ENCODE results near the gene GPR180. TPM values are rescaled to one million over a fixed set of nuclear protein-coding genes. Genes with fewer than 3 reads are reported as not detected.

Gene GPR180
- total RNA-seq (2021): 4.5 to 5.0 TPM (median 5.0 TPM) in 3 replicates
- percentile 87 among the genes with signal in this experiment for Bru-seq, nascent RNA
- long read RNA-seq, experiment 1, full-length matches to known transcripts: 61 of 81 reads
- long read RNA-seq, experiment 1, partial matches to known transcripts: 10 of 81 reads
- long read RNA-seq, experiment 1, other reads (novel, unspliced or antisense): 10 of 81 reads
- long read RNA-seq, experiment 2, full-length matches to known transcripts: 3 of 15 reads
- long read RNA-seq, experiment 2, partial matches to known transcripts: 2 of 15 reads
- long read RNA-seq, experiment 2, other reads (novel, unspliced or antisense): 10 of 15 reads
- long read RNA-seq, experiment 3, full-length matches to known transcripts: 7 of 10 reads
- long read RNA-seq, experiment 3, partial matches to known transcripts: 1 of 10 reads
- long read RNA-seq, experiment 3, other reads (novel, unspliced or antisense): 2 of 10 reads

GRCh38 chr13:94601446-94602431 is at the start of gene GPR180:
Gene GPR180 (plus strand): TSS chr13:94601857. CDS start chr13:94601928, 71 bp downstream.
- POLR2A ChIA-PET: interaction anchor here (1.4 to 1.9 kb wide), 2 partner anchors 52 to 60 kb away, joined by 3 to 11 read pairs; no protein-coding TSS in a partner anchor
- ATAC-seq (peak; percentile 99), DNase-seq (ENCODE audit: low spot score) (peak; percentile 95)
- Mint-ChIP-seq H3K9me3 (peaks cover 6% of the 10 kb centered on the region), H3K4me3 (peak within 1 kb of the TSS; percentile 78), H3K27ac (peak within 1 kb of the TSS; percentile 45; the same call in 1 of the 2 replicates), H3K4me1 (peaks cover 8% of the 10 kb centered on the region), H3K36me3 (peaks cover 17% of the 10 kb centered on the region), H3K27me3 (ENCODE audit: low read depth) (peaks cover 24% of the 10 kb centered on the region)
- CTCF ChIA-PET: interaction anchor here (1.0 to 1.6 kb wide), 2 partner anchors 16 to 19 kb away, joined by 4 to 6 read pairs; no protein-coding TSS in a partner anchor
- TF ChIP-seq FOXK1 (CRISPR knock-in tag; IDR thresholded peaks at IDR 0.05) (peak; percentile 80), PRDM15 (CRISPR knock-in tag; IDR thresholded peaks at IDR 0.05) (no peak), ARID4B (CRISPR knock-in tag; IDR thresholded peaks at IDR 0.05; ENCODE audit: borderline replicate concordance) (peak; percentile 96), HMGA2 (CRISPR knock-in tag; IDR thresholded peaks at IDR 0.05) (no peak), KAT7 (CRISPR knock-in tag; IDR thresholded peaks at IDR 0.05; ENCODE audit: borderline replicate concordance) (no peak), ZMAT4 (CRISPR knock-in tag; IDR thresholded peaks at IDR 0.05) (no peak), ETV6 (CRISPR knock-in tag; IDR thresholded peaks at IDR 0.05) (peak; percentile 90), ZBTB43 (CRISPR knock-in tag; IDR thresholded peaks at IDR 0.05) (peak; percentile 74; the same call in 1 of the 2 replicates), ZNF219 (CRISPR knock-in tag; IDR thresholded peaks at IDR 0.05; ENCODE audit: borderline replicate concordance) (no peak), ZNF138 (CRISPR knock-in tag; conservative IDR thresholded peaks at IDR 0.05) (peak; percentile 59; the same call in 1 of the 2 replicates), JUN (CRISPR knock-in tag; IDR thresholded peaks at IDR 0.05) (no peak), SMAD3 (CRISPR knock-in tag; IDR thresholded peaks at IDR 0.05; ENCODE audit: borderline replicate concordance) (peak; percentile 80; the same call in 1 of the 2 replicates), RORB (CRISPR knock-in tag; IDR thresholded peaks at IDR 0.05) (no peak), EMX1 (CRISPR knock-in tag; IDR thresholded peaks at IDR 0.05) (no peak), MAX (CRISPR knock-in tag; IDR thresholded peaks at IDR 0.05) (peak; percentile 99), ZNF396 (CRISPR knock-in tag; IDR thresholded peaks at IDR 0.05; ENCODE audit: borderline replicate concordance) (no peak), USF1 (CRISPR knock-in tag; IDR thresholded peaks at IDR 0.05) (peak; percentile 75), E2F5 (CRISPR knock-in tag; IDR thresholded peaks at IDR 0.05) (peak; percentile 95), NR3C1 (CRISPR knock-in tag; conservative IDR thresholded peaks at IDR 0.05; ENCODE audit: low read depth) (peak; percentile 92), FOXP1 (CRISPR knock-in tag; IDR thresholded peaks at IDR 0.05; ENCODE audit: borderline replicate concordance) (peak; percentile 91), CREB1 (CRISPR knock-in tag; IDR thresholded peaks at IDR 0.05) (peak; percentile 83)

All from WTC11 (cell line).